IPS-18c (cell line): ENCODE data around the gene SHROOM3.
"Not testable (repeated sequence)": the region's sequence is repeated elsewhere in the genome, so short reads cannot be mapped to it uniquely, and the experiment has no call there.

ENCODE experiments used
- H3K4me3 ChIP-seq: 2 replicates; pipeline ENCODE4 v1.7.0; 2013; ENCODE audit warnings: low read depth, mild to moderate bottlenecking, low read length, moderate library complexity; ENCODE audit not compliant: insufficient read depth
- H3K9me3 ChIP-seq: one replicate; pipeline ENCODE4 v1.6.1; 2013; ENCODE audit warnings: mild to moderate bottlenecking, low read length, moderate library complexity; ENCODE audit not compliant: control insufficient read depth, insufficient read depth

SHROOM3 gene

GRCh38 chr4:76590798-76591281 lies 155.8 kb downstream of the SHROOM3 start:
- no peak overlapping the region for H3K4me3 ChIP-seq

GRCh38 chr4:76591992-76592391 lies 157.0 kb downstream of the SHROOM3 start:
- Histone ChIP-seq H3K4me3 (no peak overlapping the region), H3K9me3 (no peaks in the 10 kb centered on the region)

More at GRCh38 chr4:76590798-76591281, 155.8 kb downstream of the SHROOM3 start:
- H3K9me3 ChIP-seq, result no peaks in the 10 kb centered on the region

- Histone ChIP-seq H3K4me3 (no peak overlapping the region), H3K9me3 (no peaks in the 10 kb centered on the region)
Measured at GRCh38 chr4:76592460-76592859, 157.4 kb downstream of the SHROOM3 start.

- H3K9me3 ChIP-seq, result no peaks in the 10 kb centered on the region
- no peak overlapping the region for H3K4me3 ChIP-seq
Measured at GRCh38 chr4:76594173-76594572, 159.1 kb downstream of the SHROOM3 start.

GRCh38 chr4:76595435-76595834 lies 160.4 kb downstream of the SHROOM3 start:
- H3K9me3 ChIP-seq, result no peaks in the 10 kb centered on the region
- no peak overlapping the region for H3K4me3 ChIP-seq

GRCh38 chr4:76596713-76597112 lies 161.7 kb downstream of the SHROOM3 start:
- Histone ChIP-seq H3K4me3 (no peak overlapping the region), H3K9me3 (no peaks in the 10 kb centered on the region)

GRCh38 chr4:76597423-76597979 lies 162.5 kb downstream of the SHROOM3 start:
- Histone ChIP-seq H3K4me3 (no peak overlapping the region), H3K9me3 (no peaks in the 10 kb centered on the region)

GRCh38 chr4:76600447-76600846 lies 165.4 kb downstream of the SHROOM3 start:
- H3K4me3 ChIP-seq, result no peak overlapping the region

GRCh38 chr4:76601791-76602190 lies 166.8 kb downstream of the SHROOM3 start:
- H3K4me3 ChIP-seq, result no peak overlapping the region

More at GRCh38 chr4:76600447-76600846, 165.4 kb downstream of the SHROOM3 start:
- no peaks in the 10 kb centered on the region for H3K9me3 ChIP-seq

GRCh38 chr4:76605099-76605563 lies 170.1 kb downstream of the SHROOM3 start:
- H3K9me3 ChIP-seq, result no peaks in the 10 kb centered on the region
- H3K4me3 ChIP-seq, result no peak overlapping the region

More at GRCh38 chr4:76601791-76602190, 166.8 kb downstream of the SHROOM3 start:
- H3K9me3 ChIP-seq, result no peaks in the 10 kb centered on the region

GRCh38 chr4:76606645-76607265 lies 171.7 kb downstream of the SHROOM3 start:
- Histone ChIP-seq H3K4me3 (no peak overlapping the region), H3K9me3 (no peaks in the 10 kb centered on the region)

- no peak overlapping the region for H3K4me3 ChIP-seq
- no peaks in the 10 kb centered on the region for H3K9me3 ChIP-seq
Measured at GRCh38 chr4:76607266-76607799, 172.3 kb downstream of the SHROOM3 start.

- no peaks in the 10 kb centered on the region for H3K9me3 ChIP-seq
- H3K4me3 ChIP-seq, result no peak overlapping the region
Measured at GRCh38 chr4:76607846-76608245, 172.8 kb downstream of the SHROOM3 start.

GRCh38 chr4:76608549-76608948 lies 173.5 kb downstream of the SHROOM3 start:
- not testable (repeated sequence) for H3K9me3 ChIP-seq, H3K4me3 ChIP-seq

GRCh38 chr4:76610751-76611547 lies 175.9 kb downstream of the SHROOM3 start:
- Histone ChIP-seq H3K9me3 (no peaks in the 10 kb centered on the region), H3K4me3 (no peak overlapping the region)

- no peak overlapping the region for H3K4me3 ChIP-seq
- H3K9me3 ChIP-seq, result no peaks in the 10 kb centered on the region
Measured at GRCh38 chr4:76611616-76612207, 176.7 kb downstream of the SHROOM3 start.

- H3K4me3 ChIP-seq, result no peak overlapping the region
- H3K9me3 ChIP-seq, result no peaks in the 10 kb centered on the region
Measured at GRCh38 chr4:76614589-76614988, 179.6 kb downstream of the SHROOM3 start.
